NCI-H1694 treated with DMSO at 0.1 percent for 48 hours (cell line): Measurements from ENCODE around the gene CFD.
"Not testable (repeated sequence)": the region's sequence is repeated elsewhere in the genome, so short reads cannot be mapped to it uniquely, and the experiment has no call there.

Experiments used
- DNase-seq: peaks from one replicate; lab custom pipeline; 2025; lab: John Stamatoyannopoulos, UW

Gene CFD

DNA sequence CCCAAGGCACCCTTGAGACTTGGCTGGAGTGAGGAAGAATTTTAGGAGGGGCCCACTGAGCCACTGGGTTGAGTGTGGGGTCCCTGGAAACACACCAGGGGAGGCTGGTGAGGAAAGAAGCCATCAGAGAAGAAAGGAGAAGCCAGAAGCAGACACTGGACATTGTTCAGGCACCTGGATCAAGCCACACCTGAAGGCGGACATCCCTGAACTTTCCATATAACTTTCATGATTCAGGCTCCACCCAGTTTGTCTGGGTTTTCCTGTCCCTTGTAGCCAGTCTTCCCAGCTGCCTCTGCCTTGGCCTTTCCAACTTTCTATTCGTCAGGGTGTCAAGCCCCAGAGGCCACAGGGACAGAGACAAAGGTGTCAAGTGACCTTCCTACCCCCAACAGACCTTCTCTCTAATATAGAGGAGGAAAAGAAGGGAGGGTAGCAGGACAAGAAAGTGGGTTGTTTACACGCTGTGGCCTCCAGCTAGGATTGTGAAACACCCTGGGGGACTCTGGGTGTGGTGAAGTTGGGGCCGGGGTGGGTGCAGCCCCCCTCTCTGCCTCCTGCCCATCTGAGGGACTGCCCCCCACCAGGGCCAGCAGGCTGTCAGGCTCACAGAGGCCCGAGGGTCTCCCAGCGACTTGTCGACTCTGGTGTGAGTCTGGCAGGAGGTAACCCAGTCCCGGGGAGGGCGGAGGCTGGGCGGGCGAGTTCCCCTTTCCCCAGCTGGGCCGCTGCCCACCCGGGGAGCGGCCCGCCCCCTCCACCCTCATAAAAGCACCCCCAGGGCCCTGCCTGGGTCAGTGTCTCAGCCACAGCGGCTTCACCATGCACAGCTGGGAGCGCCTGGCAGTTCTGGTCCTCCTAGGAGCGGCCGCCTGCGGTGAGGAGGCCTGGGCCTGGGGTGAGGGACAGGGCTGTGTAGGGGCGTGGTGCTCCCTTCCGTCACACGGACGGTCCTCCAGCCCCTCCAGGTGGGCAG, at the start of gene CFD:
CFD (plus strand) TSS at position 797 of the 976 bp plus-strand sequence; CDS start at position 823, 26 bp downstream.
- DNase-seq = no peak

DNA sequence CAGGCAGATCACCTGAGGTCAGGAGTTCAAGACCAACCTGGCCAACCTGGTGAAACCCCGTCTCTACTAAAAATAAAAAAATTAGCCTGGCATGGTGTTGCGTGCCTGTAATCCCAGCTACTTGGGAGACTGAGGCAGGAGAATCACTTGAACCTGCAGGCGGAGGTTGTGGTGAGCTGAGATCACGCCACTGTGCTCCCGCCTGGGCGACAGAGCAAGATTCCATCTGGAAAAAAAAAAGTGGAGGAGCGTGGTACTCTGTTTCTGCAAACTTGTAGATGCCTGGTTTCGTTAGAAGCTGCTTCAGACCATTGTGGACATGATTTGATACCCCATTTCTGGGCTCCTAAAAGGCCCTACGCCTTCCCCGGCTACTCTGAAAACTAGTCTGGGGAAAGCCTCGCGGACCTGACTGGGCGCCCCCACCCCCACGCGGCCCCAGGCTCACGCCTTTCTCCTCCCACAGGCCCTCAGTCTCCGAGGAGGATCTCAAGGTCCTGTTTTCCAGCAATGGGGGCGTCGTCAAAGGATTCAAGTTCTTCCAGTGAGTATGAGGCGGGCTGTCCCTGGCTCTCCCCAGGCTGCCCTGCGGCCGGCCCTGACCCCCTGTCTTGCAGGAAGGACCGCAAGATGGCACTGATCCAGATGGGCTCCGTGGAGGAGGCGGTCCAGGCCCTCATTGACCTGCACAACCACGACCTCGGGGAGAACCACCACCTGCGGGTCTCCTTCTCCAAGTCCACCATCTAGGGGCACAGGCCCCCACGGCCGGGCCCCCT, 49.2 kb upstream of the CFD start:
- DNase-seq = no peak

DNA sequence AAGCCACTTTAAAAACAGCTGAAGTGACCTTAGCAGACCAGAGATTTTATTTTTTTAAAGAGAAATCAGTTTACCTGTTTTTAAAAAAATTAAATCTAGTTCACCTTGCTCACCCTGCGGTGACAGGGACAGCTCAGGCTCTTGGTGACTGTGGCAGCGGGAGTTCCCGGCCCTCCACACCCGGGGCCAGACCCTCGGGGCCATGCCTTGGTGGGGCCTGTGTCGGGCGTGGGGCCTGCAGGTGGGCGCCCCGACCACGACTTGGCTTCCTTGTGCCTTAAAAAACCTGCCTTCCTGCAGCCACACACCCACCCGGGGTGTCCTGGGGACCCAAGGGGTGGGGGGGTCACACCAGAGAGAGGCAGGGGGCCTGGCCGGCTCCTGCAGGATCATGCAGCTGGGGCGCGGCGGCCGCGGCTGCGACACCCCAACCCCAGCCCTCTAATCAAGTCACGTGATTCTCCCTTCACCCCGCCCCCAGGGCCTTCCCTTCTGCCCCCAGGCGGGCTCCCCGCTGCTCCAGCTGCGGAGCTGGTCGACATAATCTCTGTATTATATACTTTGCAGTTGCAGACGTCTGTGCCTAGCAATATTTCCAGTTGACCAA, 48.5 kb upstream of the CFD start:
- no peak for DNase-seq

DNA sequence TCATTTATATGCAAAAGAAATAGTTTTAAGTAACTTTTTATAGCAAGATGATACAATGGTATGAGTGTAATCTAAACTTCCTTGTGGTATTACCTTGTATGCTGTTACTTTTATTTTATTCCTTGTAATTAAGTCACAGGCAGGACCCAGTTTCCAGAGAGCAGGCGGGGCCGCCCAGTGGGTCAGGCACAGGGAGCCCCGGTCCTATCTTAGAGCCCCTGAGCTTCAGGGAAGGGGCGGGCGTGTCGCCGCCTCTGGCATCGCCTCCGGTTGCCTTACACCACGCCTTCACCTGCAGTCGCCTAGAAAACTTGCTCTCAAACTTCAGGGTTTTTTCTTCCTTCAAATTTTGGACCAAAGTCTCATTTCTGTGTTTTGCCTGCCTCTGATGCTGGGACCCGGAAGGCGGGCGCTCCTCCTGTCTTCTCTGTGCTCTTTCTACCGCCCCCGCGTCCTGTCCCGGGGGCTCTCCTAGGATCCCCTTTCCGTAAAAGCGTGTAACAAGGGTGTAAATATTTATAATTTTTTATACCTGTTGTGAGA, 47.9 kb upstream of the CFD start:
- DNase-seq = no peak

DNA sequence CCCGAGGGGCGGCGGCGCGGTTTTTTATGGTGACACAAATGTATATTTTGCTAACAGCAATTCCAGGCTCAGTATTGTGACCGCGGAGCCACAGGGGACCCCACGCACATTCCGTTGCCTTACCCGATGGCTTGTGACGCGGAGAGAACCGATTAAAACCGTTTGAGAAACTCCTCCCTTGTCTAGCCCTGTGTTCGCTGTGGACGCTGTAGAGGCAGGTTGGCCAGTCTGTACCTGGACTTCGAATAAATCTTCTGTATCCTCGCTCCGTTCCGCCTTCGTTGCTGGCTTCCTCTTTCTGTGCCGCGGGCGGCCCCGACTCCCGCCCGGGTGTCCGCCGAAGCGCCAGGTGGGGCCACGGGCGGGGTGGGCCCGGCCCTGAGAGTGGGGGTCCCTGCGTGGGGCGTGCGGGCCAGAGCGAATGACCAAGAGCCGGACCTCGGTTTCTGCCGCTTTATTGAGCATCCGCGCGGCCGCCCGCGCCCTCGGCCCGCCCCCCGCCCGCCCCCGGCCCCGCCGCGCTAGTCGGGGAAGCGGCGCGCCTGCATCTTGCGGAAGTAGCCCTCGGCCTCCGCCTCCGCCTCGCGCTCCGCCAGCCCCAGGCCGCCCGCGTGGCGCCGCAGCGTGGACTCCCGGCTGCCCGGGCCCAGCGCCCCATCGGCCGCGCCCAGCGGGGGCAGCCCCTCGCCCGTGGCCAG, 47.3 kb upstream of the CFD start:
- no peak for DNase-seq

DNA sequence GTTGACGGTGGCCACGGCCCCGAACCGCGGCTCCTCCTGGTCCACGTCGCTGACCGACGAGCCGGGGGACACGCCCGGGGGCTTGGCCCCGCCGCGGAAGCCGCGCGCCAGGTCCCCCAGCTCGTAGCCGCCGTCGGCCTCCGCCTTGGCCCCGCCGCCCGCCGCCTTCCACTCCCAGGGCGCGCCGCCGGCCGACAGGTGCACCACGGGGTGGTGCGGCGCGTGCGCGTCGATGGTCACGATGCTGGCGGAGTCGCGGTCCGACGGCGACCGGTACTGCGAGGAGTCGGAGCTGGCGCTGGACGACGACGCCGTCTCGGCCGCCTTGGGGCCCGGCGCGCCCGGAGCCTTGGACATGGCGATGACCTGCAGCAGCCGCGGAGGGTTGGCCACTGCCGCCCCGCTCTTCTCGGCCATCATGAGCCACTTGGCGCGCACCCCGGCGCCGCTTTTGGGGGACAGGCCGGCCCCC, 46.7 kb upstream of the CFD start:
- DNase-seq = no peak

DNA sequence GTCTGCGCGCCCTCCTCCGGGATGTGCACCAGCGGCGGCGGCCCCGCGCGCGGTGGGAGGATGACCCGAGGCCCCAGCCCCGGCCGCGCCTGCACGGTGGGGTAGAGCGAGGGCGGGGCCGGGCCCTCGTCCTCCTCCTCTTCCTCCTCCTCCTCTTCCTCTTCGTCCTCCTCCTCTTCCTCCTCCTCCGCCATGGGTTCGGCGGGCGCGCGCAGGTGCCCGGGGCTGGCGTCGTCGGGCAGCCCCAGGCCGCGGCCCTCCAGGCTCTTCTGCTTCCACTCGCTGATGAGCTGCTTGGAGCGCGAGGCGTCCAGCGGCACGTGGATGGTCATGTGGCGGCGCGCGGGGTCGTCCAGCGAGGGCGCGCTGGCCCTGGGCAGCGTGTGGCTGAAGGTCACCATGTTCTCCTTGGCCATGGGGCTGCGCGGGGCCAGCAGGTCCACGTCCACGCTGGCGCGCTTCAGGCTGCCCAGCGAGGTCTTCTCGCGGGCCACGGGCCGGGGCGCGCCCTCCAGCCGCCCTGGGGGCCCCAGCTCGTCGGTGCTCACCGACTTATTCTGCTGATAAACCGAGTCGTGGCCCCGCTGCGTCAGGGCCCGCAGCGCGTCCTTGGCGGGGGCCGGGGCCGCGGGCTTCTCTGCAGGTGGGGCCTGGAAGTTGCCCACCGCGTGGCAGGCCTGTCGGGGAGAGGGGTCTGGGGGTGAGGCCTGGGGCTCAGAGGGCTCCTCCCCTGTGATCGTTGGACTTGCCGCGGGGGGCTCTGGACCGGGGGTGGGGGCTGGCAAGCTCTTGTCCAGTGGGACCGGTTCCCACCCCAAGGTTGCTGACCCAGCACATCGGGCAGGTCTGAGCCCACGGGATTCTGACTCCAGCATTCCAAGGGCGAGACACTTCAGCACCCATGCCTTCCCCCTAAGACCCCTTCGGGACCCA, 46.0 kb upstream of the CFD start:
- DNase-seq = no peak

DNA sequence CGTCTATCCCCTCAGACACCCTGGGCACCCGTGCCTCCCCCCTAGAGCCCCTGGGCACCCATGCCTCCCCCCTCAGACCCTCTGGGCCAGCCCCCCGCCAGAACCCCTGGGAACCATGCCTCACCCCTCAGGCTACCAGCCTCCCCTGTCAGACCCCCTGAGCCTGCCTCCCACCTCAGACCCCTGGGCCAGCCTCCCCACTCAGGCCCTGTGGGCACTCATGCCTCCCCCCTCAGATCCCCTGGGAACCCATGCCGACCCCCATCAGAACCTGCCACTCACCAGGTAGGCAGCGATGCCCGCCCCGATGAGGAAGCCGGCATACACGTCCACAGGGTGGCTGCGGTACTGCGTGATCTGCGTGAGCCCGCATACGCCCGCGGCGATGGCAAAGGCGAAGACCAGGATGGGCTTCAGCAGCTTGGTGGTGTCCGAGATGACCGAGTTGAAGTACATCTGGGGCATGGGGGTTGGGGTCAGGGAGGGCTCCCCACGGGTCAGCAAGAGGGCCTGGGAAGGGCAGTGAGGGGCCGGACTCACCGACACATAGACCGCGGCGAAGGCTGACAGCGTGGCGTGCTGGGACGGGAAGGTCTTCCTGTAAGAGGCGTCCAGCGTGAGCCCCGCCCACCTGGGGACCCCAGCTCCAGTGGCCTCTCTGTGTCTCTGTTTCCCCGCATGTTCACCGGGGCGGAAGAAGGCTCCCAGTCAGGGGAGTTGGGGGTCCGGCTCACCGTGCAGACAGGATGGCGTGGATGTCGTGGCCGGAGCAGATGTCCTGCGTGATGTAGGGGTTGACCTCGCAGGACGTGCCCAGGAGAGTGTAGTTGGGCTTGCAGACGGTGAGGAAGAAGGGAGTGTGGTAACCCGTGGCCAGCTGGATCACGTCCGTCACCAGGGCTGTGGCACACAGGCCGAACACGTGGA, 45.0 kb upstream of the CFD start:
- DNase-seq = no peak

DNA sequence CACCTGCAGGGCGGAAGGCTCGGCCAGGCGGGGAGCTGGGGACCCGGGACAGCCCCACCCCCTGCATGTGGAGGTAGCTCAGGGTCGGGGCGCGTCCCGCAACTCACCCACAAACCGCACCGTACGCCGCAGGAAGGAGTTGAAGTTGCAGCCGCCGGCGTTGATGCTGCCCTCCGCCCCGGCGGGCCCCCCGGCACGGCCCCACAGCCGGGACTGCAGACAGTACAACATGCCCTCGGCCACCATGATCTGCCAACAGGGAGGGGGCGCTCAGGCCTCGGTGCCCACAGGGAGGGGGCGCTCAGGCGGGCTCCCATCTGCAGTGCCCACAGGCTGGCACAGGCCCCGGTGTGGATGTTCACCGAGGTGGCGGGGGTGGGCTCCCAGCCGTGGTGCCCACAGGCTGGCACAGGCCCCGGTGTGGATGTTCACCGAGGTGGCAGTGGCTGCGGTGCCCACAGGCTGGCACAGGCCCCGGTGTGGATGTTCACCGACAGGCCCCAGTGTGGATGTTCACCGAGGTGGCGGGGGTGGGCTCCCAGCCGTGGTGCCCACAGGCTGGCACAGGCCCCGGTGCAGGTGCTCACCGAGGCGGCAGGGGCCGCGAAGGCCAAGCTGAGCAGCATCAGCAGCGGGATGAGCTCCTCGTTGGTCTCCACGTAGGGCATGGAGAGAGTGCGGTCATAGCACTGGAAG, 44.2 kb upstream of the CFD start:
- DNase-seq = no peak

DNA sequence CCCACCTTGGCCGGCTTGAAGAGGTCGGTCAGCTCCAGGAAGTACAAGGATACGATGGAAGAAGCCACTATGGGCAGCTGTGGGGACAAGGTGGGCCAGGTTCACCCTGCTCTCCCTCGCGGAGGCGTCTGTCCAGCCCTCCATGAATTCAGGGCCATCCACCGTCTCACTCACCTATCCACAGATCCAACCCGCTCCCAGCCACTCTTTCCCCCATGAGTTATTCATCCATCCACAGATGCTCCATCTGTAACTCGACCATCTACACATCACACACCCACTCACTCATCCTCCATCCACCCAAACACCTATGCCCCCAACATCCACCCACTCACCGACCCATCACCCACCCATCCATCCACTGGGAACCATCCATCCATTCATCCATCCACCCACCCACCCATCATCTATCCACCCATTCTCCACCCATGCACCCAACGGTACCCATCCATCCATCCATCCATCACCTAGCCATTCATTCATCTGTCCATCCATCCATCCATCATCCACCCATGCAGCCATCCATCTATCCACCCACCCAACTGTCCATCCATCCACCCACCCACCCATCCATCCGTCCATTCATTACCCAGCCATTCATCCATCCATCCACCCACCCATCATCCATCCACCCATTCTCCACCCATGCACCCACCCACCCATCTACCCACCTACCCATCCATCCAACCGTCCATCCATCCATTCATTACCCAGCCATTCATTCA, 43.5 kb upstream of the CFD start:
- DNase-seq = no peak

DNA sequence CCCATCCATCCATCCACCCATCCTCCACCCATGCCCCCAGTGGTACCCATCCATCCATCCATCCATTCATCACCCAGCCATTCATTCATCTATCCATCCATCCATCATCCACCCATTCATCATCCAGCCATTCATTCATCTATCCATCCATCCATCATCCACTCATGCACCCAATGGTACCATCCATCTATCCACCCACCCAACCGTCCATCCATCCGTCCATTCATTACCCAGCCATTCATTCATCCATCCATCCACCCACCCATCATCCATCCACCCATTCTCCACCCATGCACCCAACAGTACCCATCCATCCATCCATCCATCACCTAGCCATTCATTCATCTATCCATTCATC, 43.0 kb upstream of the CFD start:
- DNase-seq = no peak

DNA sequence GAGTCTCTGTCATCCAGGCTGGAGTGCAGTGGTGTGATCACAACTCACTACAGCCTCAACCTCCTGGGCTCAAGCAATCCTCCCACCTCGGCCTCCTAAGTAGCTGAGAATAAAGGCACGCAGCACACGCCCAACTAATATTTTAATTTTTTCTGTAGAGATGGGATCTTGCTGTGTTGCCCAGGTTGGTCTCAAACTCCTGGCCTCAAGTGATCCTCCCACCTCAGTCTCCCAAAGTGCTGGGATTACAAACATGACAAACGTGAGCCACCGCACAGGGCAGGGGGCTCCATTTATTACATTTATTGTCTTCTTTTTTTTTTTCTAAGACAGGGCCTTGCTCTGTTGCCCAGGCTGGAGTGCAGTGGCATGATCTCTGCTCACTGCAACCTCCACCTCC, 39.3 kb upstream of the CFD start:
- DNase-seq = not testable (repeated sequence)

DNA sequence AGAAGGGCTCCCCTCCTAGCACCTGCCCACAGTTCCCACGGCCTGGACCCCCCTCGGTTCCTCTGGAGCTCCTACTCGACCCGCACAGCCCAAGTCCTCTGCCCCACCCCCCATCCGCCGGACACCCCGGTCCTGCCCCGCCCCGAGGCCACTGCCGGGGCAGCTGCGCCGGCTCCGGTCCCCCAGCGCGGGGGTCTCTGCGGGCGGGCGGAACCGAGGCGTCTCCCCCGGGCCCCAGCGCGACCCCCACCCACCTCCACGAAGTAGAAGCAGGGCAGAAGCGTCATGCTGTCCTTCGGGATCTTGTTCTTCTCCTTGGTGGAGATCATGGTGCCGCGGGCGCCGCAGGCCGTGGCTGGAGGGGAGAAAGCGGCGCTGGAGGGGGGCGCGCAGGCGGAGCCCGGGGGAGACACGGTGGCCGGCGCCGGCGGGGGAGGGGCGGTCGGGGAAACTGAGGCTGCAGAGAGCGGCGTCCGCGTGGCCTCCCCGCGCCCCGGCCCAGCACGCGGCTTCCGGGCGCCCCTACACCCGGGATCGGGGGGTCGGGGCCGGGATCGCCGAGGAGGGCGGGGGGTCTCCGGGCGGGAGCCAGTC, 38.1 kb upstream of the CFD start:
- no peak for DNase-seq

DNA sequence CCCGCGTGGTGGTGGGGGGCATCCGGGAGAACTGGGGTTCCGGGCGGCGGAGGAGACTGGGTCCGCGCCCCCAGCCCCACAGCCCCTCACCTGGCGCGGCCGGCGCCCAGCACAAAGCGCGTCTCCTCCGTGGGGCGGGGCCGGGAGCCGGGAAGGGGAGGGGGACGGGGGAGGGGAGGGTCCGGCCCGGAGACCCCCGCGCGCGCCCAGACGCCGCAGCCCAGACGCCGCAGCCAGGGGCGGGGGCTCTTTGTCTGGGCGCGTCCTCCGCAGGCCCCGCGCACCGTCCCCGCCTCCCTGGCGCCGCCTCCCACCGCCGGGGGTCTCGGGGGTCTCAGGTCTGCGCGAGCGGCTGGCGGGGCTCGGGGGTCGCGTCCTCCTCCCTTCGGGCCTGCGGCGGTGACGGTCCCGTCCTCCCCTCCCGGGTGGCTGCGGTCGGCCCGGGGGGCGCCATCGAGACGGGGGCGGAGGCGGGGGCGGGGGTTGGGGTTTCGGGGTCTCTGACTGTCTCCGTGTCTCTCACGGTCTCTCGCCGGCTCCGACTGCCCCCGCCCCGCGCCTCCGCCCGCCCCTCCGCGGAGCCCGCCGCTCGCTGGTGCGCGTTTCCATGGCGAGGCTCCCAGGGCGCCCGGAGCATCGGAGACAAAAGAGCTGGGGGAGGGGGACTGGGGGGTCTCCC, 37.5 kb upstream of the CFD start, which contains the start of gene PLPPR3:
PLPPR3 (minus strand) TSS at position 131 of the 679 bp plus-strand sequence. CDS start 396 bp downstream, outside the sequence.
- no peak for DNase-seq

DNA sequence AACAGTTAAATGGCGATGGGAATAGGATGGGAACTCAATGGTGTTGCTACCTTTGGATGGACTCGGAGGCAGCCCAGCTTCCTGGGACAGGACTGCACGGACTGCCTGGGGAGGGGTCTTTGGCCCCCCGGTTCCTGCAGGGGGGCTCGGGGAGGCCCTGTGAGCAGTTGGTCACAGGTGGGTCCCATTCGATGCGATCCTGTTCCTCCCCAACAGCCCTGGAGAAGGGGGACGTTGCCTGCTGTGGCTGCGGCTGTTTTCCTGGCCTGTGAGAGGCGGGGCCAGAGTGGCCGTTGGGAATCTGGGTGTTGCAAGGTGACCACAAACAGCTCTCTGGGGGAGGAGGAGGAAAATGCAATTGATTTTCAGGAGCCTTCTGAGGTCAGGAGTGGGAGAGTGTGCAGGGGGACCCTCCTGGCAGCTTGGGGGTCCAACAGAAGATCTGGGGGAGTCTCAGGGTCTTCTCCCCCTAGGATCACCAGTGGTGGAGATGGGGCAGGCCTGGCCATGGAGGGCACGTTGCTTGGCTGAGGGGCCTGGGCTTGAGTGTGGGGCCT, 35.8 kb upstream of the CFD start:
- no peak for DNase-seq

DNA sequence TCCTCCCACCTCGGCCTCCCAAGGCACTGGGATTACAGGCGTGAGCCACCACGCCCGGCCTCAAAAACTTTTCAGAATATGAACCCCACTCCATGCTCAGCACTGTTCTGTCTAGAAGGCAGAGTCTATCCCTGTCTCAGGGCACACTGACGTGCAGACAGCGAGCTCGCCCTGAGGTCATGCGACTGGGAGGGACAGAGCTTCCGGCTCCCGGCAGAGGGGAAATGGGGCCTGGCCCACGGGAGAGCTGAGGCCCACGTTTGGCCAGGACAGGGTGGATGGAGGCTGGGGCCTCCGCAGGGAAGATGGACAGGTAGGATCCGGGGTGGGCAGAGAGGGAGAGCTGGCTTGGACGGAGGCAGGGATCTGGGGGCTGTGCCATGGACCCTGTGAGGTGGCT, 34.6 kb upstream of the CFD start:
- no peak for DNase-seq
